ENCODE data around the gene TRAPPC2.

TRAPPC2 gene

GRCh38 chrX:13698432-13698831 is 36.0 kb downstream of the TRAPPC2 start:
- Histone ChIP-seq H3F3A (ENCODE audit: insufficient read depth, low read length) (no peaks in the 10 kb centered on the region), H3K4me3 (ENCODE audit: low read depth, low read length, poor library complexity, severe bottlenecking) (no peak overlapping the region), H3K9me2 (ENCODE audit: low read depth, low read length) (no peaks in the 10 kb centered on the region), H3K4me1 (ENCODE audit: insufficient read depth, low read length, severe bottlenecking) (peaks cover 57% of the 10 kb centered on the region), H4K20me1 (ENCODE audit: insufficient read depth, low read length) (no peaks in the 10 kb centered on the region), H2AFZ (ENCODE audit: low read length) (no peak overlapping the region), H3K9ac (ENCODE audit: low read length) (no peak overlapping the region), H3K4me2 (ENCODE audit: low read length) (no peak overlapping the region), H3K27me3 (ENCODE audit: insufficient read depth, low read length) (no peaks in the 10 kb centered on the region), H3K9me3 (ENCODE audit: low read length) (no peaks in the 10 kb centered on the region), H3K79me2 (ENCODE audit: insufficient read depth, low read length) (peaks cover 68% of the 10 kb centered on the region), H3K27ac (ENCODE audit: low read depth, low read length, poor library complexity, severe bottlenecking) (no peak overlapping the region), H3K36me3 (ENCODE audit: insufficient read depth, low read length) (no peaks in the 10 kb centered on the region; the same call in 1 of the 2 replicates)
- TF ChIP-seq EZH2 (IDR thresholded peaks at IDR 0.05; ENCODE audit: borderline replicate concordance, low read length) = no peak

GRCh38 chrX:13697976-13698375 is 36.4 kb downstream of the TRAPPC2 start:
- no peak overlapping the region for H2AFZ ChIP-seq (ENCODE audit: low read length)
- no peak overlapping the region for H3K4me3 ChIP-seq (ENCODE audit: low read depth, low read length, poor library complexity, severe bottlenecking)
- H3F3A ChIP-seq (ENCODE audit: insufficient read depth, low read length) = no peaks in the 10 kb centered on the region
- no peaks in the 10 kb centered on the region; the same call in 1 of the 2 replicates for H3K36me3 ChIP-seq (ENCODE audit: insufficient read depth, low read length)
- H3K79me2 ChIP-seq (ENCODE audit: insufficient read depth, low read length) = peaks cover 68% of the 10 kb centered on the region
- TF ChIP-seq CTCF (IDR thresholded peaks at IDR 0.05; ENCODE audit: low read length) = no peak
- TF ChIP-seq EZH2 (IDR thresholded peaks at IDR 0.05; ENCODE audit: borderline replicate concordance, low read length) = no peak
- H3K4me1 ChIP-seq (ENCODE audit: insufficient read depth, low read length, severe bottlenecking) = peaks cover 57% of the 10 kb centered on the region
- no peaks in the 10 kb centered on the region for H4K20me1 ChIP-seq (ENCODE audit: insufficient read depth, low read length)
- peak overlapping the region; percentile 43 for H3K27ac ChIP-seq (ENCODE audit: low read depth, low read length, poor library complexity, severe bottlenecking)
- peak overlapping the region; percentile 19; the same call in 1 of the 2 replicates for H3K4me2 ChIP-seq (ENCODE audit: low read length)
- H3K9me2 ChIP-seq (ENCODE audit: low read depth, low read length) = no peaks in the 10 kb centered on the region
- H3K9me3 ChIP-seq (ENCODE audit: low read length) = no peaks in the 10 kb centered on the region
- no peaks in the 10 kb centered on the region for H3K27me3 ChIP-seq (ENCODE audit: insufficient read depth, low read length)
- no peak overlapping the region for H3K9ac ChIP-seq (ENCODE audit: low read length)

- Histone ChIP-seq H3K79me2 (ENCODE audit: insufficient read depth, low read length) (peaks cover 72% of the 10 kb centered on the region), H3K4me2 (ENCODE audit: low read length) (peak overlapping the region; percentile 19; the same call in 1 of the 2 replicates), H3K9ac (ENCODE audit: low read length) (no peak overlapping the region), H2AFZ (ENCODE audit: low read length) (no peak overlapping the region), H3K9me2 (ENCODE audit: low read depth, low read length) (no peaks in the 10 kb centered on the region), H3K36me3 (ENCODE audit: insufficient read depth, low read length) (no peaks in the 10 kb centered on the region), H3K9me3 (ENCODE audit: low read length) (no peaks in the 10 kb centered on the region), H3K27ac (ENCODE audit: low read depth, low read length, poor library complexity, severe bottlenecking) (peak overlapping the region; percentile 43), H3F3A (ENCODE audit: insufficient read depth, low read length) (no peaks in the 10 kb centered on the region), H3K27me3 (ENCODE audit: insufficient read depth, low read length) (no peaks in the 10 kb centered on the region), H3K4me1 (ENCODE audit: insufficient read depth, low read length, severe bottlenecking) (peaks cover 57% of the 10 kb centered on the region), H3K4me3 (ENCODE audit: low read depth, low read length, poor library complexity, severe bottlenecking) (no peak overlapping the region), H4K20me1 (ENCODE audit: insufficient read depth, low read length) (no peaks in the 10 kb centered on the region)
- no peak for TF ChIP-seq EZH2 (IDR thresholded peaks at IDR 0.05; ENCODE audit: borderline replicate concordance, low read length)
- TF ChIP-seq CTCF (IDR thresholded peaks at IDR 0.05; ENCODE audit: low read length) = no peak
These were observed 37.0 kb downstream of the TRAPPC2 start for GRCh38 chrX:13697455-13697854.

GRCh38 chrX:13695601-13696115 is 38.8 kb downstream of the TRAPPC2 start:
- Histone ChIP-seq H3K9me3 (ENCODE audit: low read length) (no peaks in the 10 kb centered on the region), H3K9ac (ENCODE audit: low read length) (no peak overlapping the region), H3K4me1 (ENCODE audit: insufficient read depth, low read length, severe bottlenecking) (peaks cover 68% of the 10 kb centered on the region), H3K27ac (ENCODE audit: low read depth, low read length, poor library complexity, severe bottlenecking) (no peak overlapping the region), H3K27me3 (ENCODE audit: insufficient read depth, low read length) (no peaks in the 10 kb centered on the region), H3K4me3 (ENCODE audit: low read depth, low read length, poor library complexity, severe bottlenecking) (no peak overlapping the region), H3K9me2 (ENCODE audit: low read depth, low read length) (no peaks in the 10 kb centered on the region), H3K79me2 (ENCODE audit: insufficient read depth, low read length) (peaks cover 72% of the 10 kb centered on the region), H2AFZ (ENCODE audit: low read length) (no peak overlapping the region), H3K36me3 (ENCODE audit: insufficient read depth, low read length) (no peaks in the 10 kb centered on the region), H3K4me2 (ENCODE audit: low read length) (no peak overlapping the region), H4K20me1 (ENCODE audit: insufficient read depth, low read length) (no peaks in the 10 kb centered on the region), H3F3A (ENCODE audit: insufficient read depth, low read length) (no peaks in the 10 kb centered on the region)
- TF ChIP-seq EZH2 (IDR thresholded peaks at IDR 0.05; ENCODE audit: borderline replicate concordance, low read length) = no peak
- TF ChIP-seq CTCF (IDR thresholded peaks at IDR 0.05; ENCODE audit: low read length) = no peak
